Colon (tissue), 2 donors: ENCODE results near the gene JOSD2.
"Not testable (repeated sequence)": the region's sequence is repeated elsewhere in the genome, so short reads cannot be mapped to it uniquely, and the experiment has no call there.

ENCODE experiments used
- FAIRE-seq: peaks from 2 replicates; lab custom pipeline; 2012; peaks lifted over from hg19 to GRCh38; lab: Jason Lieb, UNC
- donor health status: control.
- donor health status: control.

The JOSD2 gene

DNA sequence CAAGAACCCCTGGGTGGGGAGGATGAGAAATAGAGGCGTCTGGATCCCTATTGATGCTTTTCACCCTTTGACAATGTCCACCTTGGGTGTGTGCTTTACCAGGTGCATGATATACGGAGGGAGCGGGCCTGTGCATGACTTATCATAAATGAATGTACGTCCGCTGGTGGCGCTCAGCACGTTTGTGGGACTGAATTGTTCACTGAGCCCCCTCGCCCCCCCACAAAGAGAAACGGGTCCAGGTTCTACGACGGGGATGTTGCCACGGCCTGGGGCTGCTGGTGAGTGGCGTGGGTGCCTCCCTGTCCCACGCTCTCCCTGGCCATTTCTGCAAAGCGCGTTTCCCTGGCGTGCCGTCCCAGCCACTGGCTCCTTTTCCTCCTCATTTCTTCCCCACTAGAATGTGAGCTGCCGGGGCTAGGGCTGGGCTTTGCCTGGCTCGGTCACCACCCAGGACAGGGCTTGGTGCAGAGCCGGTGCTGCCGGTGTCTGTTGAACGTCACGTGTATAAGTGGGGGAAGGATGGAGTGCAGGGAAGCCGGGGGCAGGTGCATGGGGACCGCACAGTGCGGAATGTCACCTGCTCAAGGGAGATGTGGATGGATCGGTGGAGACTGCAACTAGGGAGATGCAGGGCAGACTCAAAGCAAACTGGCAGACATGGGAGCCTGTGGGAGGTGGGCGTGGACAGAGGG, 35.7 kb upstream of the JOSD2 start:
- FAIRE-seq = no peak

DNA sequence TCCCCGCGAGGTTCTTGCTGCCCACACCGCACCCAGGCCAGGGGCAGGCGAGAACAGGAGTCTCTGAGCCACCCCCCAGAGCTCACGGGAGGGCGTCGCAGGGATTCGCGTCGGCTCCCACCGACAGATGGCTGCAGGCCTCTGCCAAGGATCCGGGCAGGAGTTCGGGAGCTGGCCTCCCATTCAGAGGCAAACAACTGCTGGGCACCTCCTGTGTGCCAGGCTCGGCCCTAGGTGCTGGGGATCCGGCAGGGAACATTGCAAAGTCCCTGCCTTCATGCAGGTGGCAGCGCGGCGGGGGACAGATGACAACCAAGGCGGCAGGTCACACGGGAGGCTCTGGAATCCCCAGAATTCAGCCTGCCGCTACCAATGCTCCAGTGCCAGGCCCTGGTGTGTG, 32.0 kb upstream of the JOSD2 start:
- no peak for FAIRE-seq

DNA sequence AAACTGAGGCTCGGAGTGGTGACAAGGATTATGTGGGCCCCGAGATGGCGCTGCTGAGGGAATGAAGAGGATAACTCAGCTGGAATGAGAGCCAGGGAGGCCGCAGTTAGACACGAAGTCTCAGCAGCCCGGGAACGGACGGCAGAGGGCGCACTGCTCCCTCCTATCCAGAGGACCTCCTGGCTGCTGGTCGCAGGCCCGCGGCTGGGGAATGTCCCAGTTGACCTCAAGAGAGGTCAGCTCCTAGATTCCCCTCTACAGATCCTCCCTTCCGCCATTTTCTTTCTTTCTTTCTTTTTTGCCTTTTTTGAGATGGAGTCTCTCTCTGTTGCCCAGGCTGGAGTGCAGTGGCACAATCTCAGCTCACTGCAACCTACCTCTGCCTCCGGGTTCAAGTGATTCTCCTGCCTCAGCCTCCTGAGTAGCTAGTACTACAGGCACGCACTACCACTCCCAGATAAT, 26.8 kb upstream of the JOSD2 start:
- FAIRE-seq = no peak

DNA sequence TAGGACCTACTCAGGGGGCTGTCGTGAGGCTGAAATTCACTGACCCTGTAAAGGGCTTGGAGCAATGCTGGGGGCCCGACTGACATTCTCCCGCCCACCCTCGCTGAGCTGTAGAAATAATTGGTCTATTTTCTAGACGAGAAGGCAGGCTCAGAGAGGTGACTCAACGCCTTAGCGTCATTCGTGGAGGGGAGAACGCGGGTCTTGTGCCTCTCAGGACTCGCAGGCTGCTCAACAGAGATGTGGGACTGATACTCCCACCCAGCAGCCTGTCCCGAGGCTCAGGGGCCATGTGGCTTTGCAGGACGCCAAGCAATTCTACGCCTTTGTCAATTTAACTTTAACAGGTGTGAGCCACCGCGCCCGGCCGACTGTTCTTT, 26.3 kb upstream of the JOSD2 start:
- no peak for FAIRE-seq

DNA sequence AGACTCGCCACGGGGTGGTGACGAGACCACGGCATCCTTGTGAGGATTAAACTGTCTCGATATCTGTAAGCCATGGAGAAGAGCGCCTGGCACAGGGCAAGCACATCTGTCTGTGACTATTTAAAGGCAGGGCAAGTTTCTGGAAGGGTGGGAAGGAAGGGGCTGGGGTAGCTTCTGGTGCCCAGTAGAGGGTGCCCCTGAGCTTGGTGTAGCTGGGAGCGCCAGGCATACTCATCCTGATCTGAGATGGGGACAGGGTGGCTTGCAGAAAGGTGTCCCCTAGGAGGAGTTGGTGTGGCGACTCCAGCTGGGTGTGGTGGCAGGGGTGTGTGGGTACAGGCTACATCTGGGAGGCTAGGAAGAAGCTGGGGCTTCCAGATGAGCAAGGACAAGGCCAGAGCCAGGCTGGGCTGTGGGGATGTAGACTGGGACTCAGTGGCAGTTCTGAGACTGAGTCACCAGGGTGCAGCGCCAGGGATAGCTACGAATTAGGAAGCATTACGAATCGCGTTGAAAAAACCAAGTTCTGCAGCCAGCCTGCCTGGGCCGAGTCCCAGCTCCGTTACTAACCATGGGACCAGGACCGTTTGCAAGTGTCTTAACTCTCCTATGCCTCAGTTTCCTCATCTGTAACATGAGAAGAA, 25.8 kb upstream of the JOSD2 start:
- FAIRE-seq = no peak

DNA sequence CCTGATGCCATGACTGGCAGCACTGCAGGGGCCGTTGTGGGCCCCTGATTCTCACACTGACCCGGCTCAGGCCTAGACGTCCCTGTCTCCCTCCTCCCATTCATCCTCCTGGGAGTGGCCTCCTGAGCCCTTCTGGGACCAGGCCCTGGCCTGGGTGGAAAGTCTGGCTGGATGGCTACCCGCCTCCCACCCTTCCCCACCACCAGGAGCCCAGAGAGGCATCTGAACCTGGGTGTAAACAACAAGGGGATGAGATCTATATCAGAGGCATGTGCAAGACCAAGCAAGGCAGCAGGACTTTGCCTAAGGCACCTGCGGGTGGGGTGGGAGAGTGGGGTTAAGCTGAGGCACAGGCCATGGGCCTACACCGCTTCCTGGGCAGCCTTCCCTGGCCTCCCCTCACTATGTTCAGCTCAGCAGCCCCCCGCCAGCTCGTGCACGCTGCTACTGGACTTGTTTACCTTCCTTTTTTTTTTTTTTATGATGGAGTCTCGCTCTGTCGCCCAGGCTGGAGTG, 24.7 kb upstream of the JOSD2 start:
- no peak for FAIRE-seq

DNA sequence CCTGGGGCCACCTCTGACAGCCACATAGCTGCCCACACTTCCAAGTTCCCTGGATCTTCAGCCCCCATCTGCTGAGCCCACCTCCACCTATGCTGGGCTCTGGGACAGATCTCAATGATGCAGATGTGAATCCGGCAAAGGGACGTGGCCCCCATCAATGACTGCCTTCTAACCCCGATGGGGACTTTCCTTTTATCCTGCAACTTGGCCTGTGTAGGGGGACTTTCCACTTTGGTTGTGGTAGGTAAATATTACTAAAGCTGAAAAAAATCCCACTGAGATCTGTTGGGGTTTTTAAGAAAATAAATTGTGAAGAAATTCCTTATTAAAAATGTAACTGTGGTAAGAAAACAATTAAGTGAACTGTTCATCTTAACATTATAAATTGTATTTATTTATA, 23.5 kb upstream of the JOSD2 start:
- FAIRE-seq = no peak

DNA sequence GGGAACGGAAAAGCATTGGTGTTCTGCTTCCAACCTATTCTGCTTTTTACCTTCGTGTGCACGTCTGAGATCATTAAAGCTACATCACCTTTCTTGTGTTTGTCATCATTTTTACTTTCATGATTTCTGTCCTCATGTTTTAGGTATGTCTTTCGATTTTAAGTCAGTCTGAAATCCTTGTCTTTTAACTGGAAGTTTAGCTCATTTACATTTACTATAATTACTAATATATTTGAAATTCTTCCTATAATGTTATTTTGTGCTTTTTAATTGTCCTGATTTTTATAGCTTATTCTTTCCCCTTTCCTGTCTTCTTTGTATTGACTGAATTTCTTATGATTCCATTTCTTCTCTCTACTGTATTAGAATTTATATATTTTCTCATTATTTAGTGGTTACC, 22.0 kb upstream of the JOSD2 start:
- FAIRE-seq = no peak

DNA sequence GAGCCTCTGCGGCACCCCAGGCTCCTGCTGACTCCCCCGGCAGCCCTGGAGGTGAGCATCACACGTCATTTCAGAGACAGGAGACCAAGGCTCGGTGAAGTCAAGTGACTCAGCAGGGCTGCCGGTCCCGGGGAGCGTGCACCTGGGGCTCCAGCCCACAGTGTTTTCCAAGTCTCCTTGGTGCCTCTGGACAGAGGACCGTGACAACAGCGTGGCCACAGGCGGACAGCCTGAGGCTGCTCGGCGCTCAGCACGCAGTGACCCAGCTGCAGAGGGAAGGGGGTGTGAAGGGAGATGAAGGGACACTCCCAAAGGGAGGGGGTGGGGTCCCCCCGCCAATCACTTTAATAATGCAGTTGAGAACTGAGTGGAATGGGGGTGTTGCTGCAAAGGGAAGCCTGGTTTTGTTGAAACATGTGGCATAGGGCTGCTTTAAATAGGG, 20.2 kb upstream of the JOSD2 start:
- FAIRE-seq = no peak

DNA sequence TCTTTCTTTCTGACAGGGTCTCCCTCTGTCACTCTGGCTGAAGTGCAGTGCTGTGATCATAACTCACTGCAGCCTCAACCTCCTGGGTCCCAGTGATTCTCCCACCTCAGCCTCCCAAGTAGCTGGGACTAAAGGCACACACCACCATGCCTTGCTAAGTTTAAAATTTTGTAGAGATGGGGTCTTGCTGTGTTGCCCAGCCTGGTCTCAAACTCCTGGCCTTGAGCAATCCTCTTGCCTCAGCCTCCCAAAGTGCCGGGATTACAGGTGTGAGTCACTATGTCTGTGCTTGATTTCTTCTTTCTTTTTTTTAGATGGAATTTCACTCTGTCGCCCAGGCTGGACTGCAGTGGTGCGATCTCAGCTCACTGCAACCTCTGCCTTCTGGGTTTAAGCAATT, 17.1 kb upstream of the JOSD2 start:
- FAIRE-seq = not testable (repeated sequence)

DNA sequence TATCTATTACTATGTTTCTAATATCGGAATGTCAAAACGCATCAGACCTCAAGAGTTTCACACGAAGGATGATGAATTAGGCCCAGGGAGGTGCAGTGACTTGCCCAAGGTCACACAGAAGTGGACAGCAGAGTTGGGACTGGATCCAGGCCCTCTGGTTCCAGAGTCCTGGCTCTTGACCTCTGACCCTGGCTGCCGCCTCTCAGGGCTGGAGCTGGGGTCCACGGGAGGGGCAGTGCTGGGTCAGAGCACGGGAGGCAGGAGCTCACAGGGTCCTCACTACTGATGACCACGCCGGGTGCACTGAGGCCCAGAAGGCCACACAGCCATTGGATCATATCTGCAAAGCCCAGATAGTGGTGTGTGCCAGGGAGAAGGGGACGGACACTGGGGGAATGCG, 11.9 kb upstream of the JOSD2 start:
- no peak for FAIRE-seq

DNA sequence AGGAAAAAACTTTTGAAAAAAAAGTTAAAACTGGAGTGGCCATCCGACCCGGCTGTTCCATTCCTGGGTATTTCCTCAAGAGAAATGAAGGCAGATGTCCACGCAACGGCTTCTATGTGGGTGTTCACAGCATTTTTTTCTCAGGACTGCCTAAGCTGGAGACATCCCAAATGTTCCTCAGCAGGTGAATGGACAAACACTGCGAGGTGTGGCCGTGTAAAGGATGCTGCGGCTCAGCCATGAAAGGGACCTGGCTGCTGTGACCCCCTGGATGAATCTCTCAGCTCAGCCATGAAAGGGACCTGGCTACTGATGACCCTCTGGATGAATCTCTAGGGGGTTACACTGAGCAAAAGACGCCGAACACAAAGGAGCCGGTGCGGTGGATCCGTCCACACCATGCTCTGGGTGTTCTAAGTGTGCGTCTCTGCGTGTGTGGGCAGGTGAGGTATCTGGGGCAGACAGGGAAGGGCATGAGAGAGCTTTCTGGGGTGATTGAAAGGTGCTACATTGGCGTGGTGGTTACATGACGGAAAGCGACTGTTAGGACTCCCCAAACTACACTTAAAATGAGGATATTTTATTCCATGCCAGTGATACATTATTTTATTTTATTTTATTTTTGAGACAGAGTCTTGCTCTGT, 10.0 kb upstream of the JOSD2 start:
- FAIRE-seq = no peak

DNA sequence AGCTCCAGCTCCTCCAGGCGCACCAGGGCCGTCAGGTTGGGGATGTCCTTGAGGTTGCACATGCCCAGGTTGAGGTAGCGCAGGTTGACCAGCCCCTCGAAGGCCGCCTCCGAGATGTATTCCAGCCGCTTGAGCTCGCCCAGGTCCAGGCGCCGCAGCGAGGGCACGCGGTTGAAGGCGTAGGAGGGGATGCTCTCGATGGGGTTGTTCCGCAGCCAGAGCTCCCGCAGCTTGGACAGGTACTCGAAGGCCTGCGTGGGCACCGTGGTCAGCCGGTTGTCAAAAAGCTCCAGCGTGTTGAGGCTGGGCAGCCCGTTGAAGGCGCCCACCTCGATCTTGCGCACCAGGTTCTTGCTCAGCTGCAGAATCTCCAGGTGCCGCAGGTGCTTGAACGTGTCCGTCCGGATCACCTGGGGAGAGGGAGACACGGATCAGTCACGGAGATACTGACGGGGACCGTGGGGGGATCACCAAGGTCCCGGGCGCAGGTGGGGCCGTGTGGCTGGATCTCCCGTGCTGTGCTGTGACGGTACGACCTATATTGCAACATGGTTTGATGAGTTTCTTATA, 8.1 kb upstream of the JOSD2 start:
- FAIRE-seq = no peak

DNA sequence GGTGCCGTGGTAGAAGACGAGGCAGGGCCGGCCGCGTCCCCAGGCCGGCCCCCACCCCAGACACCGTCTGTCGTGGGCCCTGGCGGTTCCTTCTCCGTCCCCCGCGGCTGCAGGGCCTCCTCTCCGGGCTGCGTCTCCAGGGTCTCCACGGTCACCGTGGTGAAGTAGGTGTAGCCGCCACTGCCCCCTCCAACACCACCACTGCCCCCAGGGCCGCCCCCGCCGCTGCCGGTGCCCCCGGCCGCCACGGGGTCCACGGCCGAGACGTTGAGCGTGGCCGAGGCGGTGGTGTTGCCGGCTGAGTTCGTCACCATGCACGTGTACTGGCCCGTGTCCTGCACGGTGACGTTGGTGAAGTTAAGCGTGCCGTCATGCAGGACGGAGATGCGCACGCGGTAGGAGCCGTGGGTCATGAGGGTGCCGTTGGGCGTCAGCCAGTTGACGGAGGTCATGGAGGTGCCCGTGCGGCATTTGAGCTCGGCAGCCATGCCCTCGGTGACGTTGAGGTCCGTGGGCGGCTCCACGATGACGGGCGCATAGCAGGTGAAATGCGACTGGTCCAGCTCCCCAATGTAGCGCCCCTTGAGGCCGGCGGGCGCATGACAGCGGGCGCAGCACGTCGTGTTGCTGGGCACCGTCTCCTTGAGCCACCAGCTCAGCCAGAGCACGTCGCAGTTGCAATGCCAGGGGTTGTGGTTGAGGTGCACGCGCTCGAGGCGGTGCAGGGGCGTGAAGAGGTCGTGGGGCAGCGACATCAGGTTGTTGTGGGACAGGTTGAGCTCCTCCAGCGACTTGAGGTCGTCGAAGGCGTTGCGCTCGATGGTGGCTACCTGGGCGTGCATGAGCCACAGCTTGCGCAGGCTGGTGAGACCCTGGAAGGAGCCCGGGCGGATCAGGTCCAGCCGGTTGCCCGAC, 7.4 kb upstream of the JOSD2 start:
- FAIRE-seq = no peak

DNA sequence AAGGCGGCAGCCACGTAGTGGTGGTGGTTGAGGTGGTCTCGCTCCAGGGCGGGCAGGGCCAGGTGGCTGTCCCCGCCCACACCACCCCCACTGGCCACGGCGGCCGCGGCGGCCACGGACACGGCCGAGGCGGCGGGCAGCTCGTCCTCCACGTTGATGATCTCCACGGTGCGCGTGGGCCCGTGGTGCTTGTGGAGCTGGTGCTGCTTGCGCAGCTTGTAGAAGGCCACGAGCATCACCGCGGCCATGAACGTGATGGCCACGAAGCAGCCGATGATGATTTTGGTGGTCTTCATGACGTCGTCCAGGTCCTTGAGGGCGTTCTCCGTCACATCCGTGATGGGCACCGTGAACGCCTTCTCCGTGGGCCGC, 6.7 kb upstream of the JOSD2 start:
- FAIRE-seq = no peak

DNA sequence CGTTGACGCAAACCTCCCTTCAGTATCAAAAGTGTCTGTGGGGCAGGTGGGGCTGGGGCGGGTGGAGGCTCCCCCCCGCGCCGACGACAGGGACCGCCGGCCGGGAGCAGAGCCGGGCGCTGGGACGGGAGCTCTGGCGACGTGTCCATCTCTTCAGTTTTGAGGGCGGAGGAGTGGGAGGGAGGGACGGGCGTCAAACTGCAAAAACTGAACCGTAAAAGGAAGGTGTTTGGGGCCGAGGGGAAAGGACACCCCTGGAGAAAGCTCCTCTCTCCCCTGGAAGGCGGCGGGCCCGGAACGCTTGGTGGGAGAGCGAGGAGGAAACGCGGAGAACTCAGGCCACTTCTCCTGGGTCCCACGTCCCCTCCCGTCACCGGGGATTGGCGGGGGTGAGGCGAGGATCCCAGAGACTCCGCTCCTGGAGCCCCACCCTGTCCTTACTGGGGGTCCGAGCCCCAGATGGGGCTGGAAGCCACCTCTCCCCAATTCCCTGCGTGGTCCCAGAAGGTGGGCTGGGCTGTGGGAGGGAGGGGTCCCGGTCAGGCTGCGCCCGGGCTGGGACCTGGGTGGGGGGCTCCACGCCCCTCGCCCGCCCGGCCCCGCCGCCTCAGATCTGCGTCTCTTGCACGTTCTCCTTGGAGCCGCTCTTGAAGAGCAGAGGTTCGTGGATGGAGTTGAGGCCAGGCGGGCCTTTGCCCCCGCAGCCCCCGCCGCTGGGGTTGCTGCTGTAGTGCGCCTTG, 6.1 kb upstream of the JOSD2 start:
- no peak for FAIRE-seq

DNA sequence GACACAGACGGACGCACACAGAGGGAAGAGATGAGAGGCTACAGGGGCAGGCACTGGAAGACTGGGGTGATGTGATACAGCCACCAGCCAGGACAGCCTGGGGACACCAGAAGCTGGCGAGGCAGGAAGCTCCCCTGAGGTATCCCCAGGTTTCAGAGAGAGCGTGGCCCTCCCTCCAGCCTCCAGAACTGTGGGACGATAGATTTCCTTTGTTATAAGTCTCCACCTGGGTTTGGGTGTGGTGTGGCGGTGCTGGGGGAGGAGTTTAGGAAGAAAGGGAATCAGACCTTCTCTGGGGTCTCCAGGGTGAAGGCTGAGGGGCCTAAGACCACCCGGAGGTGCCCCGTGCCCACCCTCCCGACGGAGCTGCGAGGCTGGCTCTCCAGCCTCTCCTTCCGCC, 5.5 kb upstream of the JOSD2 start:
- FAIRE-seq = no peak

DNA sequence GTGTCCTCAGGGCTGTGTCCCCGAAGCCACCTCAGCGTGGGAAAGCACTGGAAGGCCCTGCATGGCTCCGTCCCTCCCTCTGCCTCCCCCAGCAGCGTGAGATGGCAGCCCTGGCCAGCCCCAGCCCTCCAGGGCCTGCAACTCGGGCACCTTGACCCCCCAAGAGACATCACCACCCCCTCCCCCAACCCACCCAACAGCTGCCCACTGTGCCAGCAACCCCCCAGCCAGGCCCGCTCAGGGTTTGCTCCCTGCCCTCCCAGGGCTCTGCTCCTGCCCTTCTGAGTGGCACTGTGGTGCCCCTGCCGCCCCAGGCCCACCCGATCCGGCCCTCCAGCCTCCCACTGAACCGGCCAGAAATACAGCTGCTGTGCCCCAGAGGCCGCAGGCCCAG, 4.2 kb upstream of the JOSD2 start:
- no peak for FAIRE-seq

DNA sequence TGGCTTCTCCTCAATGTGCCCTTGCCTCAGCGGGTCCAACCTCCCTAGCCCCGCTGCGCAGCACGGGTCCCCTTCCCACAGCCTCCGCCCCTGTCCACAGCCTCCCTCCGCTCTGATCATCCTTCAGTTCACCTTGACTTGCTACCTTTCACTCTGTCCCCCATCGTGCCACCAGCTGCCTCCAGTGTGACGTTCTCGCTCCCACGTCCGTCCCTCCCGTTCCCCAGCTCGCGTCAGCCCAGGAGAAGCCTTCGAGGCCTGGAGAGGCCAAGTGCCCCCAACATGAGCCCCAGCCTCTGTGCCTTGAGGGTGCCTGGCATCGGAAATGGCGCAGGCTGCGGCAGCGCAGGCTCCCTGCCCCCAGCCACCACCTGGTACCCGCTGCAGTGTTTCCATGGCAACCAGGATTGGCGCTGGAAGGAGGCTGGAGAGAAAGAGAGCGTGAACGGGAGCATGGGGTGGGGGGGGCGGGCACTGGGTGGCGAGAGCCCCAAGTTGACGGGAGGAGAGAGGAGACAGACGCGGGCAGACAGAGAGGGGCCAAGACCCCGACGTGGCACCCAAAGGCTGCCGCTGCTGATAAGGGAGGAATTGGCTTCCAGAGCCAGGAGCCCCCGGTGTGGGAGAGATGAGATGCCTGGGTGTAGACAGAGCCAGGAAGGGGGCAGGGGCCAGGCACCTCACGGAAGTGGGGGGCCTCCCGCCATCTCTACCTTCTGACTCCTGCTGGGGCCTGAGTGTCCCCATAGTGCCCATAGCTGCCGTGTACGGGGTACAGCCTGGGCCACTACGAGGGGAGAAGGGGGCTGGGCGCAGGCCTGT, 3.6 kb upstream of the JOSD2 start:
- FAIRE-seq = no peak

DNA sequence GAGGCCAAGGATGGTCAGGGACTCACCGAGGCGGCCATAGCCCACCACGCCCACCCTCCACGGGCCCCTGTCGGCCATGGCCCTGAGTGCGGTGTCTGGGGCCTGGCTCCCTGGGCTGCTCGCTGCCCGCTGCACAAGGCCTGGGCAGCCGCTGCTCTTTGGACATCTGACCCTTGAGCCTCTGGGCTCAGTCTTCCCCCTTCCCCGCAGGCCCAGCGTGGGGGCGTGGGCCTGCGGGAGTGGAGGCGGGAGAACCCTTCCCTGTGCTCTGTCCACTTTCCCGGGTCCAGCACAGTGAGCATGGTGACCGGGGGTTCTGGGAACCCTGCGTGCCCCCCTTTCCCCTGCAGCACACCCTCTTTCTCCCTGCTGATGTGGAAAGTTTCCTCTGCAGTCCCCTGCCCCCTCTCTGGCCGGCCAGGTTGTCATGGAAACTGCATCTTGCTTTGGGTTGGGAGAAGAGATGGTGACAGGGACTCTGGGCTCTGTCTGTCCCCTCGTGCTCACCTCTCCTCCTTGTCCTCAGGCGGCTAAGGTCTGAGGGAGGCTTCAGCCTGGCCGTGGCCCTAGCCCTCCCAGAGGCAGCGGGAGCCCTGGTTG, 2.9 kb upstream of the JOSD2 start, which contains the start of gene ASPDH:
Gene ASPDH, minus strand, starts transcription at position 168 of the 600 bp plus-strand sequence. Its CDS starts 90 bp downstream, at position 78.
- no peak for FAIRE-seq
